Endodermal cell (in vitro differentiated cells): ENCODE data around the gene ZIC2. TPM values are rescaled to one million over a fixed set of nuclear protein-coding genes. Genes with fewer than 3 reads are reported as not detected.

Experiments used
- DNase-seq: peaks from one replicate; pipeline ENCODE4 v3.0.0-alpha.2; 2017
- H3K27ac ChIP-seq: 2 replicates; pipeline ENCODE4 v1.5.1; 2013; ENCODE audit warnings: mild to moderate bottlenecking, low read depth, low read length, moderate library complexity
- H3K27me3 ChIP-seq: 2 replicates; pipeline ENCODE4 v1.6.1; 2013; ENCODE audit warnings: mild to moderate bottlenecking, low read length, moderate library complexity; ENCODE audit not compliant: insufficient read depth, control insufficient read depth, poor library complexity, severe bottlenecking
- H3K36me3 ChIP-seq: 2 replicates; pipeline ENCODE4 v1.7.0; 2013; ENCODE audit warnings: mild to moderate bottlenecking, low read length, moderate library complexity; ENCODE audit not compliant: control insufficient read depth, insufficient read depth
- H3K4me1 ChIP-seq: one replicate; pipeline ENCODE4 v1.7.0; 2013; ENCODE audit warnings: low read length; ENCODE audit not compliant: control insufficient read depth, insufficient read depth
- H3K4me3 ChIP-seq: 2 replicates; pipeline ENCODE4 v1.5.1; 2013; ENCODE audit warnings: mild to moderate bottlenecking, low read length, moderate library complexity
- H3K9ac ChIP-seq: 2 replicates; pipeline ENCODE4 v1.6.1; 2013; ENCODE audit warnings: mild to moderate bottlenecking, low read length, moderate library complexity; ENCODE audit not compliant: poor library complexity, severe bottlenecking; ENCODE audit errors: extremely low read depth
- H3K9me3 ChIP-seq: 2 replicates; pipeline ENCODE4 v1.6.1; 2013; ENCODE audit warnings: mild to moderate bottlenecking, low read length, moderate library complexity; ENCODE audit not compliant: control insufficient read depth
- H3K27ac Mint-ChIP-seq: 2 replicates; pipeline ENCODE4 v1.8.0; 2020; ENCODE audit warnings: mixed read lengths
- H3K27me3 Mint-ChIP-seq: 2 replicates; pipeline ENCODE4 v1.8.0; 2021; ENCODE audit warnings: mild to moderate bottlenecking, mixed read lengths; ENCODE audit not compliant: insufficient read depth
- H3K36me3 Mint-ChIP-seq: 2 replicates; pipeline ENCODE4 v1.8.0; 2020; ENCODE audit warnings: low read depth, mixed read lengths
- H3K4me1 Mint-ChIP-seq: 2 replicates; pipeline ENCODE4 v1.8.0; 2020; ENCODE audit warnings: mixed read lengths
- H3K4me3 Mint-ChIP-seq: 2 replicates; pipeline ENCODE4 v1.8.0; 2020; ENCODE audit warnings: mild to moderate bottlenecking, moderate library complexity, mixed read lengths
- H3K9me3 Mint-ChIP-seq: 2 replicates; pipeline ENCODE4 v1.8.0; 2020; ENCODE audit warnings: mild to moderate bottlenecking, mixed read lengths
- WGBS, 2 experiments: methylation state at CpG; one replicate each; pipeline versions ENCODE4 v1.1.5 to v1.1.7; 2013; ENCODE audit warnings: missing lambda C conversion rate in 2 of 2, mixed read lengths in 1 of 2; ENCODE audit not compliant: insufficient coverage in 1 of 2, insufficient read length in 1 of 2; 5-methylcytosine and 5-hydroxymethylcytosine counted together
- total RNA-seq, 2 donors: library from RNA; stranded (reverse); fragmentation: NEBNext Ultra II Directional in 1 of 2; extraction: Animal tissue kit (Norgen Biotek cat#: 25700) in 1 of 2; gene quantifications; 2 replicates in 1 of 2; 3 replicates in 1 of 2; pipeline ENCODE4 v1.2.1, GENCODE V29; 2021
- TF ChIP-seq, protein P1 (sequence below): fragments of 200-600 bp; sonication (generic); conservative IDR thresholded peaks from 2 replicates; pipeline ENCODE4 v1.5.0; 2021; ENCODE audit warnings: antibody characterized with exemption, mild to moderate bottlenecking

Gene ZIC2
- total RNA-seq, 2 donors from 2014 or later = 182 to 301 TPM

GRCh38 chr13:100035936-100036335, 54.4 kb downstream of the ZIC2 start:
- Histone ChIP-seq H3K4me1 (no peaks in the 10 kb centered on the region), H3K36me3 (no peaks in the 10 kb centered on the region), H3K9me3 (no peaks in the 10 kb centered on the region), H3K27ac (no peak overlapping the region), H3K9ac (no peak overlapping the region), H3K27me3 (no peaks in the 10 kb centered on the region), H3K4me3 (no peak overlapping the region)
- H3K27me3 Mint-ChIP-seq = no peaks in the 10 kb centered on the region
- no peak overlapping the region for H3K27ac Mint-ChIP-seq
- peaks cover 4% of the 10 kb centered on the region for H3K4me1 Mint-ChIP-seq
- H3K9me3 Mint-ChIP-seq = no peaks in the 10 kb centered on the region
- TF ChIP-seq, protein P1, sequence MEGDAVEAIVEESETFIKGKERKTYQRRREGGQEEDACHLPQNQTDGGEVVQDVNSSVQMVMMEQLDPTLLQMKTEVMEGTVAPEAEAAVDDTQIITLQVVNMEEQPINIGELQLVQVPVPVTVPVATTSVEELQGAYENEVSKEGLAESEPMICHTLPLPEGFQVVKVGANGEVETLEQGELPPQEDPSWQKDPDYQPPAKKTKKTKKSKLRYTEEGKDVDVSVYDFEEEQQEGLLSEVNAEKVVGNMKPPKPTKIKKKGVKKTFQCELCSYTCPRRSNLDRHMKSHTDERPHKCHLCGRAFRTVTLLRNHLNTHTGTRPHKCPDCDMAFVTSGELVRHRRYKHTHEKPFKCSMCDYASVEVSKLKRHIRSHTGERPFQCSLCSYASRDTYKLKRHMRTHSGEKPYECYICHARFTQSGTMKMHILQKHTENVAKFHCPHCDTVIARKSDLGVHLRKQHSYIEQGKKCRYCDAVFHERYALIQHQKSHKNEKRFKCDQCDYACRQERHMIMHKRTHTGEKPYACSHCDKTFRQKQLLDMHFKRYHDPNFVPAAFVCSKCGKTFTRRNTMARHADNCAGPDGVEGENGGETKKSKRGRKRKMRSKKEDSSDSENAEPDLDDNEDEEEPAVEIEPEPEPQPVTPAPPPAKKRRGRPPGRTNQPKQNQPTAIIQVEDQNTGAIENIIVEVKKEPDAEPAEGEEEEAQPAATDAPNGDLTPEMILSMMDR = no peak
- H3K36me3 Mint-ChIP-seq = no peaks in the 10 kb centered on the region
- 67% methylated on average over 1 of the region's 1 CpG; no CpG with 5 or more reads in 1 of the 2 experiments for WGBS, 2 experiments
- H3K4me3 Mint-ChIP-seq = no peak overlapping the region
- no peak for DNase-seq

Other genes starting within 250 kb of the ZIC2 start
- gene ZIC5, start 10.0 kb upstream of the ZIC2 start, total RNA-seq = 10 to 100 TPM; 11.0 to 13.7 TPM
- 10 to 100 TPM; 60.2 to 67.2 TPM for gene PCCA, start 107.3 kb downstream of the ZIC2 start, total RNA-seq